NCI-H69 (cell line): ENCODE results near the gene PTRH1.

Experiments used
- DNase-seq: peaks from one replicate; lab custom pipeline; 2025; lab: John Stamatoyannopoulos, UW

Gene PTRH1

GRCh38 chr9:127697575-127697974 lies 17.9 kb downstream of the PTRH1 start:
- peak; percentile 13 for DNase-seq

- DNase-seq: no peak
These were observed 20.4 kb downstream of the PTRH1 start for GRCh38 chr9:127694890-127695720.

- no peak for DNase-seq
These were observed 21.8 kb downstream of the PTRH1 start for GRCh38 chr9:127693697-127694096.

- no peak for DNase-seq
These were observed 22.3 kb downstream of the PTRH1 start for GRCh38 chr9:127693143-127693542.

- no peak for DNase-seq
These were observed 23.4 kb downstream of the PTRH1 start for GRCh38 chr9:127692071-127692470.

- DNase-seq: no peak
These were observed 24.7 kb downstream of the PTRH1 start for GRCh38 chr9:127690735-127691134.

GRCh38 chr9:127689329-127690000 lies 26.0 kb downstream of the PTRH1 start:
- DNase-seq: no peak

- peak; percentile 91 for DNase-seq
These were observed 28.7 kb downstream of the PTRH1 start for GRCh38 chr9:127686461-127687393.

GRCh38 chr9:127684576-127684975 lies 30.9 kb downstream of the PTRH1 start:
- no peak for DNase-seq

- no peak for DNase-seq
These were observed 31.7 kb downstream of the PTRH1 start for GRCh38 chr9:127683723-127684122.

GRCh38 chr9:127682351-127683136 lies 32.9 kb downstream of the PTRH1 start:
- DNase-seq: no peak

- DNase-seq: no peak
These were observed 34.6 kb downstream of the PTRH1 start for GRCh38 chr9:127680846-127681245.

- no peak for DNase-seq
These were observed 35.2 kb downstream of the PTRH1 start for GRCh38 chr9:127680226-127680625.

GRCh38 chr9:127679506-127679905 lies 36.0 kb downstream of the PTRH1 start:
- DNase-seq: no peak

- no peak for DNase-seq
These were observed 38.8 kb downstream of the PTRH1 start for GRCh38 chr9:127676638-127677037.

GRCh38 chr9:127673234-127673633 lies 42.2 kb downstream of the PTRH1 start:
- DNase-seq: no peak

- no peak for DNase-seq
These were observed 47.6 kb downstream of the PTRH1 start for GRCh38 chr9:127667906-127668305.

GRCh38 chr9:127667127-127667844 lies 48.2 kb downstream of the PTRH1 start:
- DNase-seq: no peak

- DNase-seq: no peak
These were observed 50.6 kb downstream of the PTRH1 start for GRCh38 chr9:127664678-127665507.

GRCh38 chr9:127664324-127664677 lies 51.2 kb downstream of the PTRH1 start:
- DNase-seq: no peak
